ENCODE measurements around the gene CTNNA1.

The CTNNA1 gene

GRCh38 chr5:138935466-138935865 lies 182.2 kb downstream of the CTNNA1 start:
- no peak for DNase-seq

- DNase-seq = no peak
Measured at GRCh38 chr5:138936225-138936967, 183.2 kb downstream of the CTNNA1 start.

- DNase-seq = no peak
Measured at GRCh38 chr5:138936968-138937345, 183.7 kb downstream of the CTNNA1 start.

- DNase-seq = no peak
Measured at GRCh38 chr5:138937392-138938387, 184.5 kb downstream of the CTNNA1 start.

GRCh38 chr5:138938526-138938925 lies 185.3 kb downstream of the CTNNA1 start:
- DNase-seq = no peak

- no peak for DNase-seq
Measured at GRCh38 chr5:138942066-138942465, 188.8 kb downstream of the CTNNA1 start.

- no peak for DNase-seq
Measured at GRCh38 chr5:138942861-138943260, 189.6 kb downstream of the CTNNA1 start.

GRCh38 chr5:138943599-138944173 lies 190.5 kb downstream of the CTNNA1 start:
- DNase-seq = no peak

- DNase-seq = no peak
Measured at GRCh38 chr5:138944527-138945322, 191.5 kb downstream of the CTNNA1 start.

- no peak for DNase-seq
Measured at GRCh38 chr5:138945421-138946240, 192.4 kb downstream of the CTNNA1 start.

- DNase-seq = no peak
Measured at GRCh38 chr5:138946241-138946623, 193.0 kb downstream of the CTNNA1 start.

- no peak for DNase-seq
Measured at GRCh38 chr5:138946831-138947560, 193.8 kb downstream of the CTNNA1 start.

GRCh38 chr5:138947780-138948179 lies 194.6 kb downstream of the CTNNA1 start:
- DNase-seq = no peak

- DNase-seq = no peak
Measured at GRCh38 chr5:138948471-138949222, 195.4 kb downstream of the CTNNA1 start.

- no peak for DNase-seq
Measured at GRCh38 chr5:138949223-138949574, 196.0 kb downstream of the CTNNA1 start.

GRCh38 chr5:138949988-138950387 lies 196.8 kb downstream of the CTNNA1 start:
- DNase-seq = no peak

GRCh38 chr5:138950421-138951031 lies 197.3 kb downstream of the CTNNA1 start:
- DNase-seq = no peak

- DNase-seq = no peak
Measured at GRCh38 chr5:138951091-138951985, 198.1 kb downstream of the CTNNA1 start.
